Endodermal cell (in vitro differentiated cells): ENCODE results near the gene RBBP6. TPM values are rescaled to one million over a fixed set of nuclear protein-coding genes. Genes with fewer than 3 reads are reported as not detected.

ENCODE experiments used
- DNase-seq: peaks from one replicate; pipeline ENCODE4 v3.0.0-alpha.2; 2017
- H3K27ac ChIP-seq: 2 replicates; pipeline ENCODE4 v1.5.1; 2013; ENCODE audit warnings: mild to moderate bottlenecking, low read depth, low read length, moderate library complexity
- H3K27me3 ChIP-seq: 2 replicates; pipeline ENCODE4 v1.6.1; 2013; ENCODE audit warnings: mild to moderate bottlenecking, low read length, moderate library complexity; ENCODE audit not compliant: insufficient read depth, control insufficient read depth, poor library complexity, severe bottlenecking
- H3K36me3 ChIP-seq: 2 replicates; pipeline ENCODE4 v1.7.0; 2013; ENCODE audit warnings: mild to moderate bottlenecking, low read length, moderate library complexity; ENCODE audit not compliant: control insufficient read depth, insufficient read depth
- H3K4me1 ChIP-seq: one replicate; pipeline ENCODE4 v1.7.0; 2013; ENCODE audit warnings: low read length; ENCODE audit not compliant: control insufficient read depth, insufficient read depth
- H3K4me3 ChIP-seq: 2 replicates; pipeline ENCODE4 v1.5.1; 2013; ENCODE audit warnings: mild to moderate bottlenecking, low read length, moderate library complexity
- H3K9ac ChIP-seq: 2 replicates; pipeline ENCODE4 v1.6.1; 2013; ENCODE audit warnings: mild to moderate bottlenecking, low read length, moderate library complexity; ENCODE audit not compliant: poor library complexity, severe bottlenecking; ENCODE audit errors: extremely low read depth
- H3K9me3 ChIP-seq: 2 replicates; pipeline ENCODE4 v1.6.1; 2013; ENCODE audit warnings: mild to moderate bottlenecking, low read length, moderate library complexity; ENCODE audit not compliant: control insufficient read depth
- H3K27ac Mint-ChIP-seq: 2 replicates; pipeline ENCODE4 v1.8.0; 2020; ENCODE audit warnings: mixed read lengths
- H3K27me3 Mint-ChIP-seq: 2 replicates; pipeline ENCODE4 v1.8.0; 2021; ENCODE audit warnings: mild to moderate bottlenecking, mixed read lengths; ENCODE audit not compliant: insufficient read depth
- H3K36me3 Mint-ChIP-seq: 2 replicates; pipeline ENCODE4 v1.8.0; 2020; ENCODE audit warnings: low read depth, mixed read lengths
- H3K4me1 Mint-ChIP-seq: 2 replicates; pipeline ENCODE4 v1.8.0; 2020; ENCODE audit warnings: mixed read lengths
- H3K4me3 Mint-ChIP-seq: 2 replicates; pipeline ENCODE4 v1.8.0; 2020; ENCODE audit warnings: mild to moderate bottlenecking, moderate library complexity, mixed read lengths
- H3K9me3 Mint-ChIP-seq: 2 replicates; pipeline ENCODE4 v1.8.0; 2020; ENCODE audit warnings: mild to moderate bottlenecking, mixed read lengths
- CTCF ChIP-seq: fragments of 200-600 bp; sonication (generic); conservative IDR thresholded peaks from 2 replicates; pipeline ENCODE4 v1.5.0; 2021; ENCODE audit warnings: antibody characterized with exemption, mild to moderate bottlenecking
- WGBS, 2 experiments: methylation state at CpG; one replicate each; pipeline versions ENCODE4 v1.1.5 to v1.1.7; 2013; ENCODE audit warnings: missing lambda C conversion rate in 2 of 2, mixed read lengths in 1 of 2; ENCODE audit not compliant: insufficient coverage in 1 of 2, insufficient read length in 1 of 2; 5-methylcytosine and 5-hydroxymethylcytosine counted together
- total RNA-seq, 2 donors: library from RNA; stranded (reverse); fragmentation: NEBNext Ultra II Directional in 1 of 2; extraction: Animal tissue kit (Norgen Biotek cat#: 25700) in 1 of 2; gene quantifications; 2 replicates in 1 of 2; 3 replicates in 1 of 2; pipeline ENCODE4 v1.2.1, GENCODE V29; 2021

The RBBP6 gene
- total RNA-seq, 2 donors from 2014 or later, result 70.3 to 76.6 TPM

GRCh38 chr16:24609740-24610415 is 70.5 kb downstream of the RBBP6 start:
- no peak overlapping the region for H3K27ac Mint-ChIP-seq
- peak overlapping the region; percentile 63 for H3K4me3 Mint-ChIP-seq
- Histone ChIP-seq H3K9ac (no peak overlapping the region), H3K4me3 (peak overlapping the region; percentile 78), H3K4me1 (no peaks in the 10 kb centered on the region), H3K9me3 (no peaks in the 10 kb centered on the region), H3K27me3 (peaks cover 46% of the 10 kb centered on the region), H3K36me3 (no peaks in the 10 kb centered on the region), H3K27ac (peak overlapping the region; percentile 40)
- H3K27me3 Mint-ChIP-seq, result peaks cover 49% of the 10 kb centered on the region
- peaks cover 12% of the 10 kb centered on the region for H3K4me1 Mint-ChIP-seq
- 4 to 10% methylated on average over 6 to 22 of the region's 22 CpGs for WGBS, 2 experiments
- no peaks in the 10 kb centered on the region for H3K36me3 Mint-ChIP-seq
- DNase-seq, result peak; percentile 80
- no peak for TF ChIP-seq CTCF
- no peaks in the 10 kb centered on the region for H3K9me3 Mint-ChIP-seq

GRCh38 chr16:24610416-24610755 is 71.0 kb downstream of the RBBP6 start:
- Histone ChIP-seq H3K4me3 (peak overlapping the region; percentile 78), H3K36me3 (no peaks in the 10 kb centered on the region), H3K27ac (peak overlapping the region; percentile 40), H3K9me3 (no peaks in the 10 kb centered on the region), H3K9ac (no peak overlapping the region), H3K4me1 (no peaks in the 10 kb centered on the region), H3K27me3 (peaks cover 46% of the 10 kb centered on the region)
- TF ChIP-seq CTCF, result no peak
- Mint-ChIP-seq H3K36me3 (no peaks in the 10 kb centered on the region), H3K27me3 (peaks cover 49% of the 10 kb centered on the region), H3K9me3 (no peaks in the 10 kb centered on the region), H3K27ac (no peak overlapping the region), H3K4me1 (peaks cover 12% of the 10 kb centered on the region), H3K4me3 (peak overlapping the region; percentile 63)
- DNase-seq, result peak; percentile 79
- 14 to 15% methylated on average over 6 to 13 of the region's 13 CpGs for WGBS, 2 experiments

GRCh38 chr16:24611310-24611709 is 71.9 kb downstream of the RBBP6 start:
- Mint-ChIP-seq H3K4me3 (no peak overlapping the region), H3K27me3 (peaks cover 48% of the 10 kb centered on the region), H3K9me3 (no peaks in the 10 kb centered on the region), H3K4me1 (peaks cover 12% of the 10 kb centered on the region), H3K27ac (no peak overlapping the region), H3K36me3 (no peaks in the 10 kb centered on the region)
- Histone ChIP-seq H3K9me3 (no peaks in the 10 kb centered on the region), H3K36me3 (no peaks in the 10 kb centered on the region), H3K4me3 (no peak overlapping the region), H3K4me1 (no peaks in the 10 kb centered on the region), H3K27ac (no peak overlapping the region), H3K27me3 (peaks cover 46% of the 10 kb centered on the region), H3K9ac (no peak overlapping the region)
- 91 to 92% methylated on average over 9 to 11 of the region's 11 CpGs for WGBS, 2 experiments
- TF ChIP-seq CTCF, result no peak
- no peak for DNase-seq
